Activated CD8-positive, alpha-beta memory T cell treated with anti-CD3 and anti-CD28 coated beads for 24 hours (primary cell): ENCODE data around the gene CCDC159.
A peak's percentile ranks its signal among the peaks of the same experiment; 100 is the strongest.
"Not testable (repeated sequence)": the region's sequence is repeated elsewhere in the genome, so short reads cannot be mapped to it uniquely, and the experiment has no call there.

Experiments used
- DNase-seq: peaks from one replicate; pipeline ENCODE4 v3.0.0-alpha.2; 2020

Gene CCDC159

GRCh38 chr19:11338569-11339253, 7.6 kb upstream of the CCDC159 start:
- DNase-seq, result no peak

- peak; percentile 91 for DNase-seq
Measured at GRCh38 chr19:11339254-11340098, 6.8 kb upstream of the CCDC159 start, which contains the start of gene RAB3D. Gene RAB3D, minus strand, starts transcription at chr19:11339657. Its CDS starts 2,258 bp downstream, at chr19:11337399.

- not testable (repeated sequence) for DNase-seq
Measured at GRCh38 chr19:11340099-11340467, 6.2 kb upstream of the CCDC159 start.

GRCh38 chr19:11342429-11342828, 3.9 kb upstream of the CCDC159 start:
- DNase-seq, result no peak

- no peak for DNase-seq
Measured at GRCh38 chr19:11345122-11345803, 1.1 kb upstream of the CCDC159 start.

- DNase-seq, result no peak
Measured at GRCh38 chr19:11347546-11348039, 1.3 kb downstream of the CCDC159 start.

GRCh38 chr19:11349171-11349570, 2.9 kb downstream of the CCDC159 start:
- DNase-seq, result no peak

GRCh38 chr19:11354102-11354501, 7.8 kb downstream of the CCDC159 start:
- DNase-seq, result not testable (repeated sequence)

- DNase-seq, result peak; percentile 90
Measured at GRCh38 chr19:11355160-11356073, 9.1 kb downstream of the CCDC159 start, which contains the start of gene PLPPR2. Gene PLPPR2, plus strand, starts transcription at chr19:11355432. Its CDS starts 2,242 bp downstream, at chr19:11357674.

GRCh38 chr19:11356074-11356397, 9.7 kb downstream of the CCDC159 start:
- no peak for DNase-seq

- DNase-seq, result no peak
Measured at GRCh38 chr19:11356676-11357550, 10.6 kb downstream of the CCDC159 start.

GRCh38 chr19:11359421-11359820, 13.1 kb downstream of the CCDC159 start:
- no peak for DNase-seq

GRCh38 chr19:11361037-11361770, 14.9 kb downstream of the CCDC159 start:
- no peak for DNase-seq

- no peak for DNase-seq
Measured at GRCh38 chr19:11361771-11362731, 15.7 kb downstream of the CCDC159 start.

- no peak for DNase-seq
Measured at GRCh38 chr19:11363881-11364280, 17.6 kb downstream of the CCDC159 start.

GRCh38 chr19:11364296-11364904, 18.1 kb downstream of the CCDC159 start:
- no peak for DNase-seq

GRCh38 chr19:11364935-11365334, 18.6 kb downstream of the CCDC159 start:
- DNase-seq, result no peak

- no peak for DNase-seq
Measured at GRCh38 chr19:11365557-11366117, 19.3 kb downstream of the CCDC159 start.
